ENCODE results near the gene ZNF808.
"Not testable (repeated sequence)": the region's sequence is repeated elsewhere in the genome, so short reads cannot be mapped to it uniquely, and the experiment has no call there.

Gene ZNF808

DNA sequence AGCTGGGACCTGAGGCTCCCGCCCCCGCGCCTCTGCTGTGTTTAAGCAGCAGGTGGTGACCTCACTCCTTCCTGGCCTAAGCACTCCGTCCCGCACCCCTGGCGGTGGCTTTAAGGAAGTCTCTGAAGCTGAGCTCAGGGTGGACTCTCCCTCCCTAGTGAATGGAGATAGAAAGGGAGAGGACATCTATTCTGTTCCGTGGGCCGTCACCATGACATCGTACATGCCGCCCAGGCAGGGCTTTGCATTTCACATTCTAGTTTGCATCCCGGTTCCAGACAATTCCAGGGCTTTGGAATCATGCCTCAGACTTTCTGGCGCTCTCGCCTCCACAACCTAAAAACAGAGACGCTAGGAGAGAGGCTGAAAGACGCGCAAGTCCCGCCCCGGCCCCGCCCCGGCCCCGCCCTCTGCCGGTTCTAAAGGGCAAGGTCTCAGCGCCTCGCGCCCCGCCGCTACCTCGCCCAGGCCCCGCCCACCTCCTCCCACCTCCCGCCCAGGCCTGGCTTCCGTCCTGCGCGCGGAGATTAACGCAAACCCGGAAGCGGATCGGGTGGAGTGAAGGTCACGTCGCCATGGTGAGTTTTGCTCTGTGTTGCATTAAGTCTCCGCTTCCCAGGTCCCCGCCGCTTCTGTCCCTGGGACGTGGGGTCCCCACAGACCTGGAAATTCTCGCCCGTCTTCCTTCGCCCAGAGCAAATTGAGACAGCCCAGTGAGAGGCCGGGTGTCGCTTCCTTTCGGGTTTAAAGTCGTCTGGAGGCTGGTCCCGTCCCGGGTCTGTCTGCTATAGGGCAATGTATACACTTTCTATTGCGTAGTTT, at the start of gene ZNF808:
ZNF808 (plus strand) TSS at position 535 of the 822 bp plus-strand sequence. CDS start 15,617 bp downstream, outside the sequence.
- DNase-seq: peak; percentile 97 to 98

DNA sequence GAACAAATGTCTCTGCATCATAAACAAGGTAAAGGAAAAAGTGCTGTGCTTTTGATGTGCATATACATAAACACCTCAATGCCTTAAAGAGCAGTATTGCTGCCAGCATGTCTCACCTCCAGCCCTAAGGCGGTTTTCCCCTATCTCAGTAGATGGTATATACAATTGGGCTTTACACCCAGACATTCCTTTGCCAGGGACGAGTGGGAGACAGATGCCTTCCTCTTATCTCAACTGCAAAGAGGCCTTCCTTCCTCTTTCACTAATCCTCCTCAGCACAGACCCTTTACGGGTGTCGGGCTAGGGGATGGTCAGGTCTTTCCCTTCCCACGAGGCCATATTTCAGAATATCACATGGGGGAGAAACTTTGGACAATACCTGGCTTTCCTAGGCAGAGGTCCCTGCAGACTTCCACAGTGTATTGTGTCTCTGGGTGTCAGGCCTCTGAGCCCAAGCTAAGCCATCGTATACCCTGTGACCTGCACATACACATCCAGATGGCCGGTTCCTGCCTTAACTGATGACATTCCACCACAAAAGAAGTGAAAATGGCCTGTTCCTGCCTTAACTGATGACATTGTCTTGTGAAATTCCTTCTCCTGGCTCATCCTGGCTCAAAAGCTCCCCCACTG, 43.2 kb upstream of the ZNF808 start:
- not testable (repeated sequence) for DNase-seq

DNA sequence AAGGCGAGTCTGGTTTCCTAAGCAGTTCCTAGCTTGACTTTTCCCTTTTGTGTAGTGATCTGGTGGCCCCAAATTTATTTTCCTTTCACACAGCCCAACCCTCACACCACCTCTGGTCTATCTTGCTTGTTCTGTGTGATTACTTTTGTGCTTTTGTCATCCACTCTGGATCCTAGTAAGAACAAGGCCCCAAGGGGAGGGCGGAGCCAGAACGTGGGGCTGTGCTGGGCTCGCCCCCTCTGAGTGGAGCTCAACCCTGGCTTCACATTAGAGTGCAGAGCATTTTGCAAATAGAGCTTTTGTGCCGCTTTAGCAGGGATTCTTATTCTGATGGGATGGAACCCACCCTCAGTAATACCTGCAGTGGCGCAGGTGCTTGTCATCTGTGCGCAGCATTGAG, 42.4 kb upstream of the ZNF808 start:
- not testable (repeated sequence) for DNase-seq

DNA sequence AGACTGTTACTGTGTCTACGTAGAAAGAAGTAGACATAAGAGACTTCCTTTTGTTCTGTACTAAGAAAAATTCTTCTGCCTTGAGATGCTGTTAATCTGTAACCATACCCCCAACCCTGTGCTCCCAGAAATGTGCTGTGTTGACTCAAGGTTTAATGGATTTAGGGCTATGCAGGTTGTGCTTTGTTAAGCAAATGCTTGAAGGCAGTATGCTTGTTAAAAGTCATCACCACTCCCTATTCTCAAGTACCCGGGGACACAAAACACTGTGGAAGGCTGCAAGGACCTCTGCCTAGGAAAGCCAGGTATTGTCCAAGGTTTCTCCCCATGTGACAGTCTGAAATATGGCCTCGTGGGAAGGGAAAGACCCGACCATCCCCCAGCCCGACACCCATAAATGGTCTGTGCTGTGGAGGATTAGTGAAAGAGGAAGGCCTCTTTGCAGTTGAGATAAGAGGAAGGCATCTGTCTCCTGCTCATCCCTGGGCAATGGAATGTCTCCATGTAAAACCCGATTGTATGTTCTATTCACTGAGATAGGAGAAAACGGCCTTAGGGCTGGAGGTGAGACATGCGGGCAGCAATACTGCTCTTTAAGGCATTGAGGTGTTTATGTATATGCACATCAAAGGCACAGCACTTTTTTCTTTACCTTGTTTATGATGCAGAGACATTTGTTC, 41.8 kb upstream of the ZNF808 start:
- DNase-seq: not testable (repeated sequence)

DNA sequence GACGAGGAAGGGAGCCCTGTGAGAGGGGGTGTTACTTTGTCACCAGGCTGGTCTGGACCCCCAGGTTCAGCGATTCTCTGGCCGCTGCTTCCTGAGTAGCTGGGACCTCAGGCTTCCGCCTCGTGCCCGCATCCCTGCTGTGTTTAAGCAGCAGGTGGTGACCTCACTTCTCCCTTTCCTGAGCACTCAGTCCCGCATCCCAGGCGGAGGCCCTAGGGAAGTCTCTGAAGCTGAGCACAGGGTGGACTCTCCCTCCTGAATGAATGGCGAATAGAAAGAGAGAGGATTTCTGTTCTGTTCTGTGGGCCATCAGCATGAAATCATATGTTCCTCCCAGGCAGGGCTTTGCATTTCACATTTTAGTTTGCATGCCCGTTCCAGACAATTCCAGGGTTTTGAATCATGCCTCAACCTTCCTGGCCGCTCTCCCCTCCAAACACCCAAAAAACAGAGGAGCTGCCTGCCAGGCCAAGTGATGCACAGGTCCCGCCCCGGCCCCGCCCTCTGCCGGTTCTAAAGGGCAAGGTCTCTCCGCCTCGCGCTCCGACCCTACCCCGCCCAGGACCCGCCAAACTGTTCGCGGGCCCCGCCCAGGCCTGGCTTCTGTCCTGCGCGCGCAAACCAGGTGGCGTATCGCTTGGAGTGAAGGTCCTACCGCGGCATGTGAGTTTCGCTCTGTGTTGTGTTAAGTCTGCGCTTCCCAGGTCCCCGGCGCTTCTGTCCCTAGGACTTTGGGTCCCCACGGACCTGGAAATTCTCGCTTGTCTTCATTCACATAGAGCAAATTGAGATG, 35.1 kb upstream of the ZNF808 start:
- DNase-seq: peak in 1 of 2 experiments; percentile 3

DNA sequence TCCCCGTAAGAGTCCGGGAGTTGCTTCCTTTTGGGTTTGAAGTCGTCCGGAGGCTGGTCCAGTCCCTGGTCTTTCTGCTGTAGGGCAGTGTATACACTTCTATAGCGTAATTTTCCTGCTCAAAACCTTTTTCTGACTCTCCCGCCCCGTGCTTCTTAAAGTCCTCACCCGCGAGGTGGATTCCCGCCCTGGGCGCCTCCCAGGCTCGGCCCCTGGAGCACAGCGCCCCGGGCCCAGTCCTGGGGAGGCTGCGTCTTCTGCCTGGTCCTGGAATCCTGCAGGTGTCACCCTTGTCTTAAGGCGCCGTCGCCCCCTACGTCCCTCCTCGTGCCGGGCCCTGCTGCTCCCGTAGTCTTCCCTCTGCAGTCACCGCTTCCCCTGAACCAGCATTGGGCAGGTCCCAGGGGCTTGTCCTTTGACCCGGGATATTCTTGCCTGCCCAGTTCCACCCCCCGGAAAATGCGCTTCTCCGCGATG, 34.4 kb upstream of the ZNF808 start:
- no peak for DNase-seq

DNA sequence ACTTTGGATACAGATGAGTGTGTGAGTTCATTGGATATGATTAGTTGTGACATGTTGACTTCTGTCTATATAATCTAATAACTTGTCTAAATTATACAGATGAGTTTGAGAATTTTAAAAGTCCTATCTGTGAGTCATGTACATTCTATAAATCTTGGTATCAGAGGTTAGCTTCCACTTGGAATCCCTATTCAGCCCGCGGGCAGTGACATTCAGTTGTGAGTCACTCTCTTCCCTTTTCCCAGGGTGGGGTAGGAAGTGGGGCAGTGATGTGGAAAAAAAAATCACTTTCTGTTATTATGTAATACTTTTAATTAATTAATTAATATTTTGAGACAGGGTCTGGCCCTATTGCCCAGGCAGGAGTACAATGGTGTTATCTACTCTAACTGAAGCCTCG, 33.0 kb upstream of the ZNF808 start:
- DNase-seq: no peak

DNA sequence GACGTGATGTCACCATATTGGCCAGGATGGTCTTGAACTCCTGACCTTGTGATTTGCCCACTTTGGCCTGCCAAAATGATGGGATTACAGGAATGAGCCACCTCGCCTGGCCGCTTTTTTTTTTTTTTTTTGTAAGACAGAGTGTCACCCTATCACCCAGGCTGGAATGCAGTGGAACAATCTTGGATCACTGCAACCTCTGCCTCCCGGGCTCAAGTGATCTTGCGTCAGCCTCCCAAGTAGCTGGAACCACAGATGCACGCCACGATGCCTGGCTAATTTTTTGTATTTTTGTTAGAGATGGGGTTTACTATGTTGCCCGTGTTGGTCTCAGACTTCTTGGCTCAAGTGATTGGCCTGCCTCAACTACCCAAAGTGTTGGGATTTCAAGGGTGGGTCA, 28.9 kb upstream of the ZNF808 start:
- DNase-seq: no peak

DNA sequence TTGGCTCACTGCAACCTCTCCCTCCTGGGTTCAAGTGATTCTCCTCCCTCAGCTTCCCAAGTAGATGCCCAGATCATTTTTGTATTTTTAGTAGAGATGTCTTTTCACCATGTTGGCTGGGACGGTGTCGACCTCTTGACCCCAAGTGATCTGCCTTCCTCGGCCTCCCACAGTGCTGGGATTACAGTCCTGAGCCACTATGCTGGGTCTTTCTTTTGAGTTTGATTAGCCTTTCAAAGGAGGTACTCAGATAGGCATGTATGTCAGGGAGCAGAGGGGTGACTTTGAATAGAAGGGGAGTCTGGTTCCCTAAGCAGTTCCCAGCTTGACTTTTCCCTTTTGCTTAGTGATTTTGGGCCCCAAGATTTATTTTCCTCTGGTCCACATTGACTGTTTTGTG, 27.0 kb upstream of the ZNF808 start:
- DNase-seq: not testable (repeated sequence)

DNA sequence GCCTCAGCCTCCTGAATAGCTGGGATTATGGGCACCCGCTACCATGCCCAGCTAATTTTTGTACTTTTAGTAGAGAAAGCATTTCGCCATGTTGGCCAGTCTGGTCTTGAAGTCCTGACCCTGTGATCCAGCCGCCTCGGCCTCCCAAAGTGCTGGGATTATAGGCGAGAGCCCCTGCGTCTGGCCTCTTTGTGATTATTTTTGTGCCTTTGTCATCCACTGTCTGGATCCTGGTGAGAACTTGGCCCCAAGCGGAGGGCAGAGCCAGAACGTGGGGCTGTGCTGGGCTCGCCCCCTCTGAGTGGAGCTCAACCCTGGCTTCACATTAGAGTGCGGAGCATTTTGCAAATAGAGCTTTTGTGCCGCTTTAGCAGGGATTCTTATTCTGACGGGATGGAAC, 26.5 kb upstream of the ZNF808 start:
- not testable (repeated sequence) for DNase-seq

DNA sequence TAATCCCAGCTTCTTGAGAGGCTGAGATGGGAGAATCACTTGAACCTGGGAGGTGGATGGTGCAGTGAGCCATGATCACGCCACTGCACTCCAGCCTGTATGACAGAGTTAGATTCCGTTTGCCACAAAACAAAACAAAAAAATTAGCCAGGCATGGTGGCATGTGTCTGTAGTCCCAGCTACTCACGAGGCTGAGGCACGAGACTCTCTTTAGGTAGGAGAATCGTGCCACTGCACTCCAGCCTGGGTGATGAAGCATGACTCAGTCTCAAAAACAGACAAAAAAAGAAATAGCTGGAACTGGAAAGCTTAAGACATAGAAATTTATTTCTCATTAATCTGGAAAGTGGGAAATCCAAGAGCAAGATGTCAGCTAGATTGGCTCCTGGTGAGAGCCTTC, 20.2 kb upstream of the ZNF808 start:
- no peak for DNase-seq

DNA sequence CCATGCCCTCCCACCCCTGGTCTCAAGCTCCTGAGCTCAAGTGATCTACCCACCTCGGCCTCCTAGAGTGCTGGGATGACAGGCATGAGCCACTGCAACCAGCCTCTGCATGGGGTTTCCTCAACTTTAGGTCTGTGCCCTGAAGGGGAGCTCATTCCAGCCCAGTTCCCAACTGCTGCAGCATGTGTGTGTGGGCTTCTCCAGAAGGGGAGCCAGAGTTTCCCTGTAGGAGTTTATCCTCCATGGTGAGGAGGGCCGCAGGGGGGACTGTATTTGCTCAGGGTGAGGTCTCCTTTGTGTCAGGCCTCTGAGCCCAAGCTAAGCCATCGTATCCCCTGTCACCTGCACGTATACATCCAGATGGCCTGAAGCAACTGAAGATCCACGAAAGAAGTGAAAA, 11.3 kb upstream of the ZNF808 start:
- no peak for DNase-seq

DNA sequence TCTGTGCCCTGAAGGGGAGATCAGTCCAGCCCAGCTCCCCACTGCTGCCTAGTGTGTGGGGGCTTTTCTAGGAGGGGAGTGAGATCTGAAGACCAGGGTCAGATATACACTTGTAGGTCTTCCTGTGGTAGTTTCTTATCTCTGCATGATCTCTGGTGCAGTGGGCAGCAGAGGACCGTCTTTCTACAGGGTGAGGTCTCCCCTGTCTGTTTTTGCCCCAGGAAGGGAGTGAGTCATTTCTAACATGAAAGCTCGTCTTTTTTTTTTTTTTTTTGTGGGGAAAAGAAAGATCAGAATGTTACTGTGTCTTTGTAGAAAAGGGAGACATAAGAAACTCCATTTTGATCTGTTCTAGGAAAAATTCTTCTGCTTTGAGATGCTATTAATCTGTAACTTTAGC, 8.8 kb upstream of the ZNF808 start:
- no peak for DNase-seq

DNA sequence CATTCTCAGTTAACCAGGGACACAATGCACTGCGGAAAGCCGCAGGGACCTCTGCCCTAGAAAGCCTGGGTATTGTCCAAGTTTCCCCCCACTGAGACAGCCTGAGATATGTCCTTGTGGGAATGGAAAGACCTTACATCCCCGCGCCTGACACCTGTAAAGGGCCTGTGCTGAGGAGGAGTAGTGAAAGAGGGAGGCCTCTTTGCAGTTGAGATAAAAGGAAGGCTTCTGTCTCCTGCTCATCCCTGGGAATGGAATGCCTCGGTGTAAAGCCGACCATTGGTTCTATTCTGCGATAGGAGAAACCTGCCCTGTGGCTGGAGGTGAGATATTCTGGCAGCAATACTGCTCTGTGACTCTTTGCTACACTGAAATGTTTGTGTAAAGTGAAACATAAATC, 8.3 kb upstream of the ZNF808 start:
- not testable (repeated sequence) for DNase-seq

DNA sequence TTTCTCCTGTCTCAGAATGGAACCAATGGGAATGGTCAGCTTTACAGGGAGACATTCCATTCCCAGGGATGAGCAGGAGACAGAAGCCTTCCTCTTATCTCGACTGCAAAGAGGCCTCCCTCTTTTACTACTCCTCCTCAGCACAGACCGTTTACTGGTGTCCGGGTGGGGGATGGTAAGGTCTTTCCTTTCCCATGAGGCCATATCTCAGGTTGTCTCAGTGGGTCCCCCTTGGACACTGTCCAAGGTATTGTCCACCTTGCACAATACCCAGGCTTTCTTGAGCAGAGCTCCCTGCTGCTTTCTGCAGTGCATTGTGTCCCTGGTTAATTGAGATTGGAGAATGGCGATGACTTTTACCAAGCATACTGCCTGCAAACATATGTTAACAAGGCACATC, 7.5 kb upstream of the ZNF808 start:
- no peak for DNase-seq

DNA sequence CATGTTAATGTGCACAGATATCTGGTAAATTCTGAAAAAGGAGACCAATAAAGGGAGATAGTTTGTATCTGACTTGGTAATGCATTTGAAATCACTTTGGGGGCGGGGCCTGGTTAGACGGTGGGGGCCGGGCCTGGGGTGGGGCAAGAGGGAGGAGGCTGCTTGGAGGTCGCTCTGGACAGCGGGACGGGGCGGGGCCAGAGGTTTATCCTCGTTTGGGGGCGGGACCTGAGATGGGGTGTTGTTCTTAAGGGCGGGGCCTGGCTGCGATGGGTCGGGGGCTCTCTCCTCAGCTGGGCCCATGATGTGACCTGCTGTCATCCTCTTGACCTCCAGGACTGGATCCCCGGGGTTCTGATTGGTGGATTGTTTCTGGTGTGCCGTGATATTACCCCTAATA, 4.9 kb upstream of the ZNF808 start:
- DNase-seq: no peak

DNA sequence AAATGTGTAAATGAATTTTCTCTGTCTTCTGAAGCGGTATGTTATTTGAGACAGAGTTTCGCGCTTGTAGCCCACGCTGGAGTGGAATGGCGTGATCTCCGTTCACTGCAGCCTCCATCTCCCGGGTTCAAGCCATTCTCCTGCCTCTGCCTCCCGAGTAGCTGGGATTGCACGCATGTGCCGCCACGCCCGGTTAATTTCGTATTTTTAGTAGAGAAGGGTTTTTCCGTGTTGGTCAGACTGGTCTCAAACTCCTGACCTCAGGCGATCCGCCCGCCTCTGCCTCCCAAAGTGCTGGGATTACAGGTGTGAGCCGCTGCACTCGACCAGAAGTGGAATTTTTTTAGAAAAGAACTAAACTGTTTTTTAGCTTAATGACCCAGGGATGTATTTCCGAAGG, 3.4 kb upstream of the ZNF808 start:
- DNase-seq: no peak

DNA sequence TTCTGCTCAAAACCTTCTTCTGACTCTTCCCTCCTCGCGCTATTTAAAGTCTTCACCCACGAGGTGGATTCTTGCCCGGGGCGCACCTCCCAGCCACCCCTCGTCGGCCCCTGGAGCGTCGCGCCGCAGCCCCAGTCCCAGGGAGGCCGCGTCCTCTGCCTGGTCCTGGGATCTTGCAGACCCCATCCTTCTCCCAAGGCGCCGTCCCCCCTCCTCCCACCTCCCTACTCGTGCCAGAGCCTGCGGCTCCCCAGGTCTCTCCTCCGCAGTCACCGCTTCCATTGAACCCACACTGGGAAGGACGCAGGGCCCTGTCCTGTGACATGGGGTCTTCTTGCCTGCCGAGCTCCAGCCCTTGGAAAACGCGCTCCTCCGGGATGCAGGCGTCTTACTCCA, 486 bp downstream of the ZNF808 start:
- no peak for DNase-seq

DNA sequence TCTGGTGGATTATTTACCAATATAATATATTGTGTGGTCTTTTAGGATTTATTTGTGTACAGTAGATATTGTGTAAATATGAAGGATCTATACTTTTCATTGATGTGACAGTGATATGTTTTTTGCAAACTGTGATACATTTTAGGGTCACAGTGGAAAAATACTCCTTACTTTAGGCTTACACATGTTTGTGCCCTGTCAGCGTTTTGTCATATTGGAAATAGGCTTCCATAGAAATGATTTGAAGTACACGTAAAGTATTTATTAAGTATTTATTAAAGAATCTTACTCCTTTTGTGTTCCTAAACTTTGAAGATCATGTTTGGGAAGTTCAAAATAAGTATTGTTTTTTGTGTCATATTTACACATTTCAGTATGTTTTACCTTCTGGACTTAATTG, 5.0 kb downstream of the ZNF808 start:
- no peak for DNase-seq

DNA sequence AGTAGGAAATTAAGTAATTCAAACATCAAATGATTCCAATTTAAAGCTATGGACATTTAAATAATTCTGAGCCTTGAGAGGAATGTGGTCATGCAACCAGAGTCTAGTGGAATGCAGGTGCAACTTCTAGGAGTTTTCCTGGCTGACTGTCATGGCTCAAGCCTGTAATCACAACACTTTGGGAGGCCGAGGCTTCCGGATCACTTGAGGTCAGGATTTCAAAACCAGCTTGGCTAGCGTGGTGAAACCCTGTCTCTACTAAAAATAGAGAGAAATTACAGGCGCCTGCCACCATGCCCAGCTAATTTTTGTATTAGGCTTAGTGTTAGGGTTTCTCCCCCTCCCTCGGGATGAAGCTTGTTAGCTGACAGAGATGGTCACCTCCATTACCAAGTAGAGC, 6.4 kb downstream of the ZNF808 start:
- no peak for DNase-seq

DNA sequence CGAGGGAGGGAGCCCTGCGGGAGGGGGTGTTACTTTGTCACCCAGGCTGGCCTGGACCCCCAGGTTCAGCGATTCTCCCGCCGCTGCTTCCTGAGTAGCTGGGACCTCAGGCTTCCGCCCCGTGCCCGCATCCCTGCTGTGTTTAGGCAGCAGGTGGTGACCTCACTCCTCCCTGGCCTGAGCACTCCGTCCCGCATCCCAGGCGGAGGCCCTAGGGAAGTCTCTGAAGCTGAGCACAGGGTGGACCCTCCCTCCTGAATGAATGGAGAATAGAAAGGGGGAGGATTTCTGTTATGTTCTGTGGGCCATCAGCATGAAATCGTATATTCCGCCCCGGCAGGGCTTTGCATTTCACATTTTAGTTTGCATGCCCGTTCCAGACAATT, 7.9 kb downstream of the ZNF808 start:
- not testable (repeated sequence) for DNase-seq

DNA sequence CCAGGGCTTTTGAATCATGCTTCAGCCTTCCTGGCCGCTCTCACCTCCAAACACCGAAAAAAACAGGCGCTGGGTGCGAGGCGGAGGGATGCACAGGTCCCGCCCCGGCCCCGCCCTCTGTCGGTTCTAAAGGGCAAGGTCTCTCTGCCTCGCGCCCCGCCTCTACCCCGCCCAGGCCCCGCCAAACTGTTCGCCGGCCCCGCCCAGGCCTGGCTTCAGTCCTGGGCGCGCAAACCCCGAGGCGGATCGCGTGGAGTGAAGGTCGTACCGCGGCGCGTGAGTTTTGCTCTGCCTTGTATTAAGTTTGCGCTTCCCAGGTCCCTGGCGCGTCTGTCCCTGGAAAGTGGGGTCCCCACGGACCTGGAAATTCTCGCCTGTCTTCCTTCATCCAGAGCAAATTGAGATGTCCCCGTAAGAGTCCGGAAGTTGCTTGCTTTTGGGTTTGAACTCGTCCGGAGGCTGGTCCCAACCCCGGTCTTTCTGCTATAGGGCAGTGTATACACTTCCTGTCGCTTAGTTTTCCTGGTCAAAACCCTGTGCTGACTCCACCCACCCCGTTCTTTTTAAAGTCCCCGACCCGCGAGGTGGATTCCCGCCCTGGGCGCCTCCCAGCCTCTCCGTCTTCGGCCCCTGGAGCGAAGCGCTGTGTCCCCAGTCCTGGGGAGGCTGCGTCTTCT, 8.4 kb downstream of the ZNF808 start:
- DNase-seq: peak; percentile 94
